Naive thymus-derived CD4-positive, alpha-beta T cell (primary cell): Measurements from ENCODE around the gene ZNF488. TPM values are rescaled to one million over a fixed set of nuclear protein-coding genes. Genes with fewer than 3 reads are reported as not detected.

ENCODE experiments used
- ATAC-seq: fragments of 150-1000 bp; cut with Tn5 transposase; 2 replicates; pipeline ENCODE4 v1.10.0; 2021; ENCODE audit warnings: mild to moderate bottlenecking, moderate library complexity
- CTCF ChIA-PET: fragments of 350-600 bp; sonication (Branson Sonifier 250); formaldehyde crosslinking; loops from one replicate; lab custom pipeline; 2021; ENCODE audit warnings: antibody characterized with exemption; lab: Charles Lee
- POLR2A ChIA-PET: fragments of 350-600 bp; sonication (Branson Sonifier 250); formaldehyde crosslinking; loops from one replicate; lab custom pipeline; 2021; ENCODE audit warnings: antibody characterized with exemption, inconsistent platforms; lab: Charles Lee
- DNase-seq, 9 donors: peaks; one replicate each; pipeline versions ENCODE4 v3.0.0 to v3.0.0-alpha.2; 2020 to 2022; ENCODE audit warnings: mixed read lengths in 1 of 9
- H3K27ac ChIP-seq: one replicate; pipeline ENCODE4 v1.7.0; 2013; ENCODE audit warnings: mild to moderate bottlenecking, low read depth, low read length, moderate library complexity
- H3K27me3 ChIP-seq, 2 donors: one replicate each; pipeline ENCODE4 v1.7.0; 2013; ENCODE audit warnings: low read length in 2 of 2, mild to moderate bottlenecking in 2 of 2, moderate library complexity in 2 of 2; ENCODE audit not compliant: control insufficient read depth in 2 of 2, insufficient read depth in 2 of 2
- H3K36me3 ChIP-seq, 3 experiments: 1 replicate in 2 of 3; 2 replicates in 1 of 3; pipeline ENCODE4 v1.7.0; 2013; ENCODE audit warnings: low read length in 3 of 3, mild to moderate bottlenecking in 3 of 3, moderate library complexity in 1 of 3; ENCODE audit not compliant: insufficient read depth in 3 of 3, control insufficient read depth in 2 of 3
- H3K4me1 ChIP-seq, 2 donors: one replicate each; pipeline ENCODE4 v1.7.0; 2013; ENCODE audit warnings: low read length in 2 of 2, mild to moderate bottlenecking in 2 of 2, moderate library complexity in 1 of 2; ENCODE audit not compliant: control insufficient read depth in 2 of 2, insufficient read depth in 2 of 2
- H3K4me3 ChIP-seq: 2 replicates; pipeline ENCODE4 v1.7.0; 2013; ENCODE audit warnings: mild to moderate bottlenecking, low read length
- H3K9me3 ChIP-seq, 3 experiments: 1 replicate in 2 of 3; 2 replicates in 1 of 3; pipeline ENCODE4 v1.7.0; 2013; ENCODE audit warnings: low read length in 3 of 3; ENCODE audit not compliant: control insufficient read depth in 2 of 3
- H3K27ac Mint-ChIP-seq, 9 donors: one replicate each; pipeline ENCODE4 v1.8.0; 2020 to 2022; ENCODE audit warnings: mixed read lengths in 9 of 9, mild to moderate bottlenecking in 8 of 9, moderate library complexity in 5 of 9, inconsistent platforms in 2 of 9
- H3K27me3 Mint-ChIP-seq, 5 donors: one replicate each; pipeline ENCODE4 v1.8.0; 2021 to 2022; ENCODE audit warnings: mixed read lengths in 5 of 5, mild to moderate bottlenecking in 1 of 5
- H3K36me3 Mint-ChIP-seq, 5 donors: one replicate each; pipeline ENCODE4 v1.8.0; 2020 to 2022; ENCODE audit warnings: mixed read lengths in 5 of 5, mild to moderate bottlenecking in 3 of 5, inconsistent platforms in 1 of 5
- H3K4me1 Mint-ChIP-seq, 7 donors: one replicate each; pipeline ENCODE4 v1.8.0; 2020 to 2022; ENCODE audit warnings: mixed read lengths in 7 of 7, mild to moderate bottlenecking in 3 of 7, inconsistent platforms in 1 of 7
- H3K4me3 Mint-ChIP-seq, 10 donors: one replicate each; pipeline ENCODE4 v1.8.0; 2020 to 2022; ENCODE audit warnings: mild to moderate bottlenecking in 10 of 10, mixed read lengths in 10 of 10, moderate library complexity in 6 of 10, inconsistent platforms in 2 of 10
- H3K9me3 Mint-ChIP-seq, 11 donors: one replicate each; pipeline ENCODE4 v1.8.0; 2020 to 2022; ENCODE audit warnings: mixed read lengths in 11 of 11, mild to moderate bottlenecking in 4 of 11, inconsistent platforms in 1 of 11, moderate library complexity in 1 of 11
- intact Hi-C, 2 donors: fragments of 100-400 bp; cut with micrococcal nuclease; formaldehyde crosslinking; loops; one replicate each; pipeline ENCODE4 v1.15.1; 2023
- polyA plus RNA-seq, 2 donors: library from polyadenylated mRNA; unstranded; fragments of 300-500 nt; fragmentation: Illumina TruSeq; gene quantifications; one replicate each; pipeline ENCODE4 v1.2.3, GENCODE V29; 2021
- total RNA-seq, 6 experiments: library from RNA in 5 of 6; stranded (reverse) in 5 of 6; gene quantifications; 1 replicate in 5 of 6; 2 replicates in 1 of 6; pipeline ENCODE4 v1.2.3 and lab custom pipeline; 2021 to 2026

Gene ZNF488
- total and polyA plus RNA-seq, 7 experiments from 2014 or later: 0.12 TPM; not detected in 6

DNA sequence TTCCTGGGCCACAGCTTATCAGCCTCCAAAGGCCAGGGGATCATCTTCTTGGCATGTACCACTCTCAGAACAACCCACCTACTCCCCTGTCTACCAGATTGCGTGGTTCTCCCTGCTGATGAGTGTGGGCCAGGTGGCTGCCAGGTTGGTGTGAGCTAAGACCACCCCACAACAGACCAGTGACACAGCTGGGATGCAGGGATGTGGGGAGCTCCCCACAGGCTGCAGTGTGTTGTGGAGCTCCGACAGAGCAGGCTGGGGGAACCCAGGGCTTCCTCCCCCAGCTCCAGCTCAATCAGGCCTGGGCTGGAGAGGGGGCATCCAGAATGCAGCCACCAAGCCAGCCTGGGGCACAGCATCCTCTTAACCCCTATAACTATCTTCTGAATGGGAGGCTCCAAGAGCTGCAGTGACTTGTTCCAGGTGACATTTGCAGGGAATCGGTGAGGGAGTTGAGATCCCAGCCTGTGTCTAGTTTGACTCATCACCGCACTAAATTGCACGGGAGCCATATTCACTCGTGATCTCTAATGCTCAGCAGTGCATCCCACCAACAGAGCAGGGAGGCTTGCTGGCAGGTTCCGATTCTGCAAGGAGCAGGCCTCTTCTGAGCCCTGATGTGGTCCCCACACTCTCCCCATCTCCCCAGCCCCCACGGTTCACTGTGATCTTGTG is 62.4 kb downstream of the ZNF488 start:
- Histone ChIP-seq H3K27ac (no peak overlapping the region), H3K27me3 (no peaks in the 10 kb centered on the region), H3K9me3 (no peaks in the 10 kb centered on the region), H3K4me3 (no peak overlapping the region), H3K4me1 (no peaks in the 10 kb centered on the region), H3K36me3 (no peaks in the 10 kb centered on the region)
- intact Hi-C loops: no loop called here
- ATAC-seq (no peak), DNase-seq (no peak)
- Mint-ChIP-seq H3K27ac (no peak overlapping the region), H3K27me3 (peaks cover 0 to 8% (median 4%) of the 10 kb centered on the region in 5 donors), H3K9me3 (no peaks in the 10 kb centered on the region), H3K4me1 (no peaks in the 10 kb centered on the region), H3K36me3 (no peaks in the 10 kb centered on the region), H3K4me3 (no peak overlapping the region)
- CTCF ChIA-PET: interaction anchor here (0.6 to 1.4 kb wide), 2 partner anchors 9 to 1442 kb away, joined by 3 to 4 read pairs; no protein-coding TSS in a partner anchor
- POLR2A ChIA-PET: no interaction called here

GRCh38 chr10:47320812-47321211 is 63.3 kb downstream of the ZNF488 start:
- intact Hi-C loops: no loop called here
- Histone ChIP-seq H3K36me3 (no peaks in the 10 kb centered on the region), H3K4me1 (no peaks in the 10 kb centered on the region), H3K4me3 (no peak overlapping the region), H3K27ac (no peak overlapping the region), H3K9me3 (no peaks in the 10 kb centered on the region), H3K27me3 (no peaks in the 10 kb centered on the region)
- ATAC-seq (no peak), DNase-seq (no peak)
- Mint-ChIP-seq H3K36me3 (no peaks in the 10 kb centered on the region), H3K9me3 (no peaks in the 10 kb centered on the region), H3K4me1 (no peaks in the 10 kb centered on the region), H3K27me3 (peaks cover 0 to 8% (median 4%) of the 10 kb centered on the region in 5 donors), H3K4me3 (no peak overlapping the region), H3K27ac (no peak overlapping the region)
- CTCF ChIA-PET: interaction anchor here (0.6 to 1.4 kb wide), 2 partner anchors 9 to 1443 kb away, joined by 3 to 4 read pairs; no protein-coding TSS in a partner anchor
- POLR2A ChIA-PET: no interaction called here

- POLR2A ChIA-PET: no interaction called here
- H3K27me3 Mint-ChIP-seq: peaks cover 0 to 8% (median under 1%) of the 10 kb centered on the region in 5 donors
- H3K27ac Mint-ChIP-seq: no peak overlapping the region
- DNase-seq (no peak), ATAC-seq (no peak)
- Histone ChIP-seq H3K27me3 (no peaks in the 10 kb centered on the region), H3K4me1 (no peaks in the 10 kb centered on the region), H3K9me3 (no peaks in the 10 kb centered on the region), H3K4me3 (no peak overlapping the region), H3K36me3 (no peaks in the 10 kb centered on the region), H3K27ac (no peak overlapping the region)
- H3K4me3 Mint-ChIP-seq: no peak overlapping the region
- CTCF ChIA-PET: no interaction called here
- intact Hi-C loops: no loop called here
- H3K36me3 Mint-ChIP-seq: no peaks in the 10 kb centered on the region
- H3K4me1 Mint-ChIP-seq: no peaks in the 10 kb centered on the region
- H3K9me3 Mint-ChIP-seq: no peaks in the 10 kb centered on the region
Observed at GRCh38 chr10:47319784-47320183, 64.3 kb downstream of the ZNF488 start.

DNA sequence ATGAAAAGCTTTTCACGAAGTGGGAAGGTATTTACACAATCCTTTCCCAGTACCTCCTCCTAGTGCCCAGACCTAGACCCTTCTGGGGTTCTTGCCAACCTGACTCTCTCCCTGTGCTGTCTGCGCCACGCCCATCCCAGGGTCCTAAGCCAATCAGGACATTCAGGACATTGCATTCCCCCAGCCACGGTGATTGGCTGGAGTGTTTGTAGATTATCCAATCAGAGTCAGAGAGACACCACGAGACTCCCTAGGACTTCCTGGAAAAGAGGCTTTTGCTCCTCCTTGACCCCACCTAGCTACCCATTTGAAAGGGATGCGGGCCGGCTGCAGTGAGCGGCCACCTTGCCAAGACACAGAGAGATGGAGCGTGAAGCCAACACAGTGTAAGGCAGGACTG is 65.4 kb downstream of the ZNF488 start:
- no peaks in the 10 kb centered on the region for H3K4me1 ChIP-seq
- intact Hi-C loops: no loop called here
- H3K9me3 Mint-ChIP-seq: no peaks in the 10 kb centered on the region
- peaks cover 0 to 8% (median 0%) of the 10 kb centered on the region in 5 donors for H3K27me3 Mint-ChIP-seq
- H3K4me3 Mint-ChIP-seq: no peak overlapping the region
- no peaks in the 10 kb centered on the region for H3K36me3 ChIP-seq
- no peaks in the 10 kb centered on the region for H3K27me3 ChIP-seq
- H3K27ac Mint-ChIP-seq: no peak overlapping the region
- no peaks in the 10 kb centered on the region for H3K9me3 ChIP-seq
- no peaks in the 10 kb centered on the region for H3K36me3 Mint-ChIP-seq
- ATAC-seq: no peak
- ChIA-PET CTCF (no interaction called here), POLR2A (no interaction called here)
- H3K4me1 Mint-ChIP-seq: no peaks in the 10 kb centered on the region
- no peak overlapping the region for H3K4me3 ChIP-seq
- DNase-seq: no peak
- H3K27ac ChIP-seq: no peak overlapping the region

DNA sequence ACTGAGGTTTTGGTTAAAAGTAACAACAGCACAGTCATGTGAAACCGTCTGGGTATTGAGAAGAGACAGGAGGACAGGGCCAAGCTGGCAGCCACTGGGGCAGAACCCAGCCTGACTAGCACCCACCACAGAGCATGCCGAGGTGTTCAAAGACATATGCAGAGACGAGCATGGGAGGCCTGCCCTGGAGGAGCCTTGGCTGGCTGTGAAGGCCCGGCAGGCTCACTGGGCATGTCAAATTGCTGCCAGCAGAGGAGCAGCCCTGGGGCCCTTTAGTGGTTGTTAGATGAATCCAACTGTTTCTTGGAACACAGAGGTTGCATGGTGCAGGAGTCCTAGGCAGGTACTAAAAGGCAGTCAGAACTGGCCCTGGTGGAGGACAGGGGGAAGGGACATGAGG is 66.8 kb downstream of the ZNF488 start:
- intact Hi-C loops: no loop called here
- no peak overlapping the region for H3K27ac Mint-ChIP-seq
- POLR2A ChIA-PET: no interaction called here
- DNase-seq (no peak), ATAC-seq (no peak)
- no peaks in the 10 kb centered on the region for H3K36me3 ChIP-seq
- H3K4me3 Mint-ChIP-seq: no peak overlapping the region
- no peak overlapping the region for H3K4me3 ChIP-seq
- H3K27me3 ChIP-seq: no peaks in the 10 kb centered on the region
- H3K27ac ChIP-seq: no peak overlapping the region
- peaks cover 0 to 7% (median 0%) of the 10 kb centered on the region in 5 donors for H3K27me3 Mint-ChIP-seq
- CTCF ChIA-PET: no interaction called here
- no peaks in the 10 kb centered on the region for H3K9me3 Mint-ChIP-seq
- peaks cover 0 to 4% (median under 1%) of the 10 kb centered on the region in 7 donors for H3K4me1 Mint-ChIP-seq
- no peaks in the 10 kb centered on the region for H3K9me3 ChIP-seq
- H3K4me1 ChIP-seq: peaks cover 2% of the 10 kb centered on the region in 2 donors
- H3K36me3 Mint-ChIP-seq: no peaks in the 10 kb centered on the region

GRCh38 chr10:47316131-47316530 is 68.0 kb downstream of the ZNF488 start:
- Mint-ChIP-seq H3K27ac (no peak overlapping the region), H3K4me3 (no peak overlapping the region), H3K36me3 (no peaks in the 10 kb centered on the region), H3K9me3 (no peaks in the 10 kb centered on the region), H3K27me3 (peaks cover 0 to 6% (median 0%) of the 10 kb centered on the region in 5 donors), H3K4me1 (peaks cover 2 to 15% (median 12%) of the 10 kb centered on the region in 7 donors)
- no peak overlapping the region for H3K27ac ChIP-seq
- H3K9me3 ChIP-seq: no peaks in the 10 kb centered on the region
- no peaks in the 10 kb centered on the region for H3K27me3 ChIP-seq
- ATAC-seq: no peak
- CTCF ChIA-PET: interaction anchor here (6.4 kb wide), 2 partner anchors 269 to 290 kb away, joined by 93 to 155 read pairs; no protein-coding TSS in a partner anchor
- no peaks in the 10 kb centered on the region for H3K36me3 ChIP-seq
- intact Hi-C loops: no loop called here
- DNase-seq: no peak
- H3K4me1 ChIP-seq: peaks cover 9 to 12% of the 10 kb centered on the region in 2 donors
- POLR2A ChIA-PET: interaction anchor here (0.8 kb wide), 1 partner anchor 271 kb away, joined by 3 read pairs; no protein-coding TSS in a partner anchor
- no peak overlapping the region for H3K4me3 ChIP-seq
